Measurements from ENCODE around the gene COL25A1. TPM values are rescaled to one million over a fixed set of nuclear protein-coding genes. Genes with fewer than 3 reads are reported as not detected.

COL25A1 gene
- total and polyA plus RNA-seq, 5 donors from 2014 or later: 0.19 TPM; not detected in 4

Other genes starting within 250 kb of the COL25A1 start
- gene SEC24B, start 131.2 kb upstream of the COL25A1 start, total RNA-seq: 42.7 TPM
- 10 to 100 TPM; 11.3 to 18.5 (median 16.5) TPM for gene SEC24B, start 131.2 kb upstream of the COL25A1 start, polyA plus RNA-seq

All from CD4-positive, CD25-positive, alpha-beta regulatory T cell (primary cell).